ENCODE measurements around the gene CFAP46. TPM values are rescaled to one million over a fixed set of nuclear protein-coding genes. Genes with fewer than 3 reads are reported as not detected.

CFAP46 gene
- total and polyA plus RNA-seq, 10 of the 15 experiments (the other 5 are each of a cell fraction or from before 2014, with no cell fraction given) = 0.01 to 0.18 (median 0.03) TPM; not detected in 7

GRCh38 chr10:132848951-132849545, 93.3 kb downstream of the CFAP46 start (continued):
- TF ChIP-seq ZBTB11 (CRISPR knock-in tag; IDR thresholded peaks at IDR 0.05) (no peak), MXI1 (IDR thresholded peaks at IDR 0.05; ENCODE audit: low read depth, low read length) (no peak)

- ChIA-PET SMC1A (ENCODE audit: uncharacterized antibody, unreplicated experiment) (no interaction called here), POLR2A (no interaction called here), CTCF (no interaction called here), RAD21 (ENCODE audit: unreplicated experiment) (no interaction called here)
- no peak overlapping the region for H3K9ac ChIP-seq (ENCODE audit: control insufficient read depth, insufficient read depth, low read length)
- H3K27me3 ChIP-seq (replicated peaks in 1 of 2; ENCODE audit: control insufficient read depth in 2 of 2, insufficient read depth in 2 of 2, low read length in 1 of 2) = no peaks in the 10 kb centered on the region; a peak in 1 of 4 replicates
- H3K4me3 ChIP-seq = no peak overlapping the region
- BruUV-seq (replicated peaks) = no TSS peak
- H3K79me2 ChIP-seq (ENCODE audit: control insufficient read depth, insufficient read depth, low read length) = no peaks in the 10 kb centered on the region
- no peaks in the 10 kb centered on the region for H4K20me1 ChIP-seq (ENCODE audit: control insufficient read depth, insufficient read depth)
- H3K4me2 ChIP-seq (ENCODE audit: control insufficient read depth, insufficient read depth) = no peak overlapping the region
- ATAC-seq (no peak), FAIRE-seq (no peak), DNase-seq (ENCODE audit: low read depth, low spot score) (no peak)
- H2AFZ ChIP-seq (ENCODE audit: control insufficient read depth, low read depth, low read length) = no peak overlapping the region
- H3K27ac ChIP-seq (ENCODE audit: control insufficient read depth, insufficient read depth) = no peak overlapping the region
- no peaks in the 10 kb centered on the region; the same call in 2 of the 3 replicates for H3K9me3 ChIP-seq (replicated peaks; ENCODE audit: control insufficient read depth, insufficient read depth, low read length)
- TF ChIP-seq BCL11A (IDR thresholded peaks at IDR 0.05; ENCODE audit: low read depth, low read length) (no peak), SKIL (IDR thresholded peaks at IDR 0.05; ENCODE audit: low read depth, poor library complexity, severe bottlenecking) (no peak), ZZZ3 (IDR thresholded peaks at IDR 0.05; ENCODE audit: control insufficient read depth, insufficient read length, low read depth) (no peak), JUND (IDR thresholded peaks at IDR 0.05; ENCODE audit: low read depth, low read length) (no peak), ZBED1 (IDR thresholded peaks at IDR 0.05; ENCODE audit: borderline replicate concordance) (no peak), TBL1XR1 (IDR thresholded peaks at IDR 0.05; ENCODE audit: low read depth, low read length) (no peak), RCOR1 (conservative IDR thresholded peaks at IDR 0.05; ENCODE audit: low read depth, low read length) (no peak), BACH1 (IDR thresholded peaks at IDR 0.05; ENCODE audit: borderline replicate concordance) (no peak), ZNF384 (IDR thresholded peaks at IDR 0.05; ENCODE audit: borderline replicate concordance, low read depth, low read length) (no peak), MTA2 (IDR thresholded peaks at IDR 0.05; ENCODE audit: low read depth) (no peak)
- in situ Hi-C loops (cut with MboI) (no loop called here), intact Hi-C loops (cut with micrococcal nuclease; ENCODE audit: unreplicated experiment) (no loop called here)
- no peaks in the 10 kb centered on the region for H3K36me3 ChIP-seq (ENCODE audit: control insufficient read depth in 2 of 2, insufficient read depth in 2 of 2, low read length in 1 of 2)
- WGBS (ENCODE audit: insufficient coverage, insufficient replicate concordance, low lambda C conversion rate, missing lambda C conversion rate) = 21% methylated on average over 11 of the region's 12 CpGs
- no peaks in the 10 kb centered on the region for H3K4me1 ChIP-seq (ENCODE audit: control insufficient read depth, insufficient read depth, low read length)
Observed at GRCh38 chr10:132848291-132848701, 94.1 kb downstream of the CFAP46 start.
